Prostate gland (tissue), 2 donors: ENCODE measurements around the gene LAMA2.

Experiments used
- POLR2A ChIP-seq: fragments of 450-650 bp; IDR thresholded peaks from one replicate; pipeline ENCODE4 v1.6.1; 2016; ENCODE audit warnings: antibody characterized with exemption, mild to moderate bottlenecking
- POLR2AphosphoS5 ChIP-seq: sonication (generic); formaldehyde crosslinking; IDR thresholded peaks from one replicate; pipeline ENCODE4 v1.6.1; 2017; ENCODE audit warnings: antibody characterized with exemption
- TF ChIP-seq, protein P1 (sequence below), 4 experiments: fragments of 200-600 bp in 2 of 4; fragments of 450-650 bp in 2 of 4; sonication (generic) in 2 of 4; IDR thresholded peaks; 1 replicate in 3 of 4; 2 replicates in 1 of 4; pipeline ENCODE4 v1.5.1; 2016 to 2019; ENCODE audit warnings: antibody characterized with exemption in 4 of 4, mild to moderate bottlenecking in 2 of 4, moderate library complexity in 2 of 4

DNA sequence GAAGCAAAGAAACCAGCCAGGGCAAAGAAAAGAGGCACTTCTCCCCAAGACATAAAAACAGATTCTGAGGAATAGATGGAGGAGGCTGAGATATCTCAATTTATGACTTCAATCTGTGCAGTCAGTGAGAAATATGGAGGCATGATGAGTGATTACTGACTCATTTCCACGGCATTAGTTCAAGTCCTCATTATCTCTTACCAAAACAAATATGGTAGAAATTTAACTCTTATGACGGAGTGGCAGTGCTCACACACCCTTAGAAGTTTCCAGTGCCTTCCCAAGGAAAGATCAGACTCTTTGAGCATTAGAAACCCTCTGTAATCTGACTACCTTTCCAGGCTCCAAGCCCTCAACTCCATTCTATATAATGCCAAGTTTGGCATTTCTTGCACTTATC, 463.0 kb downstream of the LAMA2 start:
- TF ChIP-seq, protein P1, sequence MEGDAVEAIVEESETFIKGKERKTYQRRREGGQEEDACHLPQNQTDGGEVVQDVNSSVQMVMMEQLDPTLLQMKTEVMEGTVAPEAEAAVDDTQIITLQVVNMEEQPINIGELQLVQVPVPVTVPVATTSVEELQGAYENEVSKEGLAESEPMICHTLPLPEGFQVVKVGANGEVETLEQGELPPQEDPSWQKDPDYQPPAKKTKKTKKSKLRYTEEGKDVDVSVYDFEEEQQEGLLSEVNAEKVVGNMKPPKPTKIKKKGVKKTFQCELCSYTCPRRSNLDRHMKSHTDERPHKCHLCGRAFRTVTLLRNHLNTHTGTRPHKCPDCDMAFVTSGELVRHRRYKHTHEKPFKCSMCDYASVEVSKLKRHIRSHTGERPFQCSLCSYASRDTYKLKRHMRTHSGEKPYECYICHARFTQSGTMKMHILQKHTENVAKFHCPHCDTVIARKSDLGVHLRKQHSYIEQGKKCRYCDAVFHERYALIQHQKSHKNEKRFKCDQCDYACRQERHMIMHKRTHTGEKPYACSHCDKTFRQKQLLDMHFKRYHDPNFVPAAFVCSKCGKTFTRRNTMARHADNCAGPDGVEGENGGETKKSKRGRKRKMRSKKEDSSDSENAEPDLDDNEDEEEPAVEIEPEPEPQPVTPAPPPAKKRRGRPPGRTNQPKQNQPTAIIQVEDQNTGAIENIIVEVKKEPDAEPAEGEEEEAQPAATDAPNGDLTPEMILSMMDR (IDR thresholded peaks at IDR 0.05): no peak
- no peak for TF ChIP-seq POLR2AphosphoS5
- TF ChIP-seq POLR2A: no peak
